ENCODE measurements around the gene GPR157. TPM values are rescaled to one million over a fixed set of nuclear protein-coding genes. Genes with fewer than 3 reads are reported as not detected.

The GPR157 gene
- total RNA-seq, 2 donors from 2014 or later: 2.3 to 5.0 TPM

DNA sequence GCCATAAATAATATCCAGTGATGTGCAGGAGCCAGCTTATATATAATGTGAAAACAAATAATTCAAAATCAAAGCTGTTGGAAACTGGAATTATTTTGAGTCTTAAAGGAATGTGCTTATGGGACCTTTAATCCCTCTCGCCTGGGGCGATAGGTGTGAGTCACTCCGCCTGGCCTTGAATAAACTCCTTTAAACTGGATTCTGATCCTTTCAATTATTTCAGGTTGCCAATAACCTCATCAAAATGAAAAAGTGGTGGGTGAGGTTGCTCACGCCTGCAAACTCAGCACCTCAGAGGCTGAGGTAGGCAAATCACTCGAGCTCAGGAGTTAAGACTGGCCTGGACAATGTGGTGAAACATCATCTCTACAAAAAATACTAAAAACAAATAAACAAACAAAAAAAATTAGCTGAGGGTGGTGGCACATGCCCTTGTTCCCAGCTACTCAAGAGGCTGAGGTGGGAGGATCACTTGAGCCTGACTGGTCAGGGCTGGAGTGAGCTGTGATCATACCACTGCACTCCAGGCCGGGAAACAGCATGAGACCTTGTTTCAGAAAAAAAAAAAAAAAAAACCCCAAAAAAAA lies 48.1 kb downstream of the GPR157 start:
- no peak overlapping the region for H3K27ac Mint-ChIP-seq
- H3K4me3 Mint-ChIP-seq: no peak overlapping the region
- no peaks in the 10 kb centered on the region for H3K9me3 Mint-ChIP-seq
- H3K27me3 Mint-ChIP-seq (ENCODE audit: insufficient read depth): no peaks in the 10 kb centered on the region
- H3K4me3 ChIP-seq (ENCODE audit: low read length): no peak overlapping the region
- no peaks in the 10 kb centered on the region for H3K36me3 Mint-ChIP-seq (ENCODE audit: low read depth)
- H3K4me1 ChIP-seq (ENCODE audit: control insufficient read depth, insufficient read depth, low read length): no peaks in the 10 kb centered on the region
- no peaks in the 10 kb centered on the region for H3K27me3 ChIP-seq (ENCODE audit: control insufficient read depth, insufficient read depth, low read length, poor library complexity, severe bottlenecking)
- WGBS, 2 experiments (ENCODE audit: insufficient coverage in 1 of 2, insufficient read length in 1 of 2): 89 to 90% methylated on average over 3 to 6 of the region's 6 CpGs
- no peak overlapping the region for H3K27ac ChIP-seq (ENCODE audit: low read depth, low read length)
- H3K9ac ChIP-seq (ENCODE audit: extremely low read depth, low read length, poor library complexity, severe bottlenecking): no peak overlapping the region
- DNase-seq: no peak
- H3K9me3 ChIP-seq (ENCODE audit: control insufficient read depth, low read length): no peaks in the 10 kb centered on the region
- no peak for TF ChIP-seq CTCF (conservative IDR thresholded peaks at IDR 0.05)
- H3K36me3 ChIP-seq (ENCODE audit: control insufficient read depth, insufficient read depth, low read length): no peaks in the 10 kb centered on the region
- peaks cover 3% of the 10 kb centered on the region for H3K4me1 Mint-ChIP-seq

- Mint-ChIP-seq H3K36me3 (ENCODE audit: low read depth) (no peaks in the 10 kb centered on the region), H3K27me3 (ENCODE audit: insufficient read depth) (no peaks in the 10 kb centered on the region), H3K4me3 (no peak overlapping the region), H3K27ac (no peak overlapping the region), H3K4me1 (peaks cover 3% of the 10 kb centered on the region), H3K9me3 (no peaks in the 10 kb centered on the region)
- H3K9me3 ChIP-seq (ENCODE audit: control insufficient read depth, low read length): no peaks in the 10 kb centered on the region
- no peaks in the 10 kb centered on the region for H3K4me1 ChIP-seq (ENCODE audit: control insufficient read depth, insufficient read depth, low read length)
- no peaks in the 10 kb centered on the region for H3K27me3 ChIP-seq (ENCODE audit: control insufficient read depth, insufficient read depth, low read length, poor library complexity, severe bottlenecking)
- H3K27ac ChIP-seq (ENCODE audit: low read depth, low read length): no peak overlapping the region
- H3K36me3 ChIP-seq (ENCODE audit: control insufficient read depth, insufficient read depth, low read length): no peaks in the 10 kb centered on the region
- DNase-seq: no peak
- no peak for TF ChIP-seq CTCF (conservative IDR thresholded peaks at IDR 0.05)
- WGBS, 2 experiments (ENCODE audit: insufficient coverage in 1 of 2, insufficient read length in 1 of 2): 89 to 93% methylated on average over 10 to 12 of the region's 12 CpGs
- H3K4me3 ChIP-seq (ENCODE audit: low read length): no peak overlapping the region
- H3K9ac ChIP-seq (ENCODE audit: extremely low read depth, low read length, poor library complexity, severe bottlenecking): no peak overlapping the region
Observed at GRCh38 chr1:9079988-9080704, 48.8 kb downstream of the GPR157 start.

GRCh38 chr1:9078752-9079500 lies 50.0 kb downstream of the GPR157 start:
- H3K9me3 Mint-ChIP-seq: no peaks in the 10 kb centered on the region
- H3K4me3 Mint-ChIP-seq: no peak overlapping the region
- TF ChIP-seq CTCF (conservative IDR thresholded peaks at IDR 0.05): no peak
- no peaks in the 10 kb centered on the region for H3K4me1 ChIP-seq (ENCODE audit: control insufficient read depth, insufficient read depth, low read length)
- no peaks in the 10 kb centered on the region for H3K36me3 ChIP-seq (ENCODE audit: control insufficient read depth, insufficient read depth, low read length)
- H3K27me3 ChIP-seq (ENCODE audit: control insufficient read depth, insufficient read depth, low read length, poor library complexity, severe bottlenecking): no peaks in the 10 kb centered on the region
- no peaks in the 10 kb centered on the region for H3K27me3 Mint-ChIP-seq (ENCODE audit: insufficient read depth)
- no peak overlapping the region for H3K4me3 ChIP-seq (ENCODE audit: low read length)
- H3K9ac ChIP-seq (ENCODE audit: extremely low read depth, low read length, poor library complexity, severe bottlenecking): no peak overlapping the region
- H3K36me3 Mint-ChIP-seq (ENCODE audit: low read depth): no peaks in the 10 kb centered on the region
- H3K9me3 ChIP-seq (ENCODE audit: control insufficient read depth, low read length): no peaks in the 10 kb centered on the region
- no peak for DNase-seq
- no peak overlapping the region for H3K27ac Mint-ChIP-seq
- 91 to 93% methylated on average over 16 to 19 of the region's 19 CpGs for WGBS, 2 experiments (ENCODE audit: insufficient coverage in 1 of 2, insufficient read length in 1 of 2)
- peaks cover 3% of the 10 kb centered on the region for H3K4me1 Mint-ChIP-seq
- H3K27ac ChIP-seq (ENCODE audit: low read depth, low read length): no peak overlapping the region
